SK-N-SH (cell line): ENCODE measurements around the gene HES2. TPM values are rescaled to one million over a fixed set of nuclear protein-coding genes. Genes with fewer than 3 reads are reported as not detected.

Source experiments
- CTCF ChIA-PET: fragments of 300-600, 350-600 bp; formaldehyde crosslinking; extraction: SDS; loops from one replicate; lab custom pipeline; 2021; lab: Yijun Ruan, JAX
- POLR2A ChIA-PET: fragments of 350-600 bp; sonication (Branson Sonifier 250); formaldehyde crosslinking; extraction: SDS; loops from one replicate; lab custom pipeline; 2020; ENCODE audit warnings: antibody characterized with exemption, inconsistent platforms; lab: Yijun Ruan, JAX
- DNase-seq: peaks from one replicate; pipeline ENCODE4 v3.0.0; 2012
- H2AFZ ChIP-seq: fragments of 200-600 bp; sonication (generic); 2 replicates; pipeline ENCODE4 v1.8.1; 2016; ENCODE audit warnings: antibody characterized with exemption, mild to moderate bottlenecking, low read depth
- H3F3A ChIP-seq: fragments of 200-600 bp; sonication (generic); replicated peaks from 2 replicates; pipeline ENCODE3; 2016; ENCODE audit warnings: antibody characterized with exemption, mild to moderate bottlenecking; ENCODE audit not compliant: insufficient read depth
- H3K27ac ChIP-seq, 2 experiments: fragments of 200-500 bp in 1 of 2; fragments of 200-600 bp in 1 of 2; sonication (Bioruptor generic) in 1 of 2; sonication (generic), shearing (Covaris generic) in 1 of 2; 2 replicates each; pipeline versions ENCODE4 v1.5.1 to v1.6.1; 2014 to 2016; ENCODE audit warnings: low read depth in 2 of 2, inconsistent platforms in 1 of 2, low read length in 1 of 2, mild to moderate bottlenecking in 1 of 2, mixed read lengths in 1 of 2
- H3K27me3 ChIP-seq: fragments of 200-600 bp; sonication (generic), shearing (Covaris generic); 2 replicates; pipeline ENCODE4 v1.6.1; 2016; ENCODE audit warnings: mixed run types; ENCODE audit not compliant: insufficient read depth
- H3K36me3 ChIP-seq, 2 experiments: fragments of 200-500 bp in 1 of 2; fragments of 200-600 bp in 1 of 2; sonication (Bioruptor generic) in 1 of 2; sonication (generic) in 1 of 2; replicated peaks in 1 of 2; 2 replicates each; pipeline versions ENCODE3 to v1.5.1; 2014 to 2016; ENCODE audit warnings: low read length in 1 of 2, mild to moderate bottlenecking in 1 of 2; ENCODE audit not compliant: insufficient read depth in 2 of 2, control insufficient read depth in 1 of 2
- H3K4me1 ChIP-seq, 2 experiments: fragments of 200-500 bp in 1 of 2; fragments of 200-600 bp in 1 of 2; sonication (Bioruptor generic) in 1 of 2; sonication (generic), shearing (Covaris generic) in 1 of 2; 2 replicates each; pipeline versions ENCODE4 v1.5.1 to v1.6.1; 2014 to 2016; ENCODE audit warnings: low read depth in 1 of 2, low read length in 1 of 2, mixed run types in 1 of 2; ENCODE audit not compliant: insufficient read depth in 2 of 2, control insufficient read depth in 1 of 2
- H3K4me2 ChIP-seq: fragments of 200-600 bp; sonication (generic), shearing (Covaris generic); 2 replicates; pipeline ENCODE4 v1.6.1; 2017; ENCODE audit warnings: mixed run types
- H3K4me3 ChIP-seq, 2 experiments: fragments of 200-500 bp in 1 of 2; fragments of 200-600 bp in 1 of 2; sonication (Bioruptor generic) in 1 of 2; sonication (generic), shearing (Covaris generic) in 1 of 2; 2 replicates each; pipeline versions ENCODE4 v1.5.1 to v1.8.1; 2014 to 2016; ENCODE audit warnings: low read depth in 2 of 2, inconsistent platforms in 1 of 2, low read length in 1 of 2, mild to moderate bottlenecking in 1 of 2, mixed read lengths in 1 of 2, moderate library complexity in 1 of 2
- H3K79me2 ChIP-seq: fragments of 200-600 bp; sonication (generic); 2 replicates; pipeline ENCODE4 v1.8.1; 2017; ENCODE audit warnings: mild to moderate bottlenecking; ENCODE audit not compliant: insufficient read depth
- H3K9ac ChIP-seq: fragments of 200-600 bp; sonication (generic); 2 replicates; pipeline ENCODE4 v1.6.1; 2017; ENCODE audit warnings: mixed run types
- H3K9me2 ChIP-seq: fragments of 200-600 bp; sonication (generic); 2 replicates; pipeline ENCODE4 v1.6.1; 2017; ENCODE audit warnings: mixed run types
- H3K9me3 ChIP-seq: fragments of 200-600 bp; sonication (generic); 2 replicates; pipeline ENCODE4 v1.6.1; 2017; ENCODE audit warnings: mixed run types, mild to moderate bottlenecking, moderate library complexity
- H4K20me1 ChIP-seq: fragments of 200-600 bp; sonication (generic); 2 replicates; pipeline ENCODE4 v1.6.1; 2017; ENCODE audit warnings: mild to moderate bottlenecking, mixed run types; ENCODE audit not compliant: insufficient read depth
- CHD2 ChIP-seq: fragments of 150-350 bp; IDR thresholded peaks from 2 replicates; pipeline ENCODE4 v1.6.1; 2018; ENCODE audit warnings: low read length; ENCODE audit not compliant: partially characterized antibody
- ELF1 ChIP-seq: IDR thresholded peaks from 2 replicates; pipeline ENCODE4 v1.4.0; 2012
- EP300 ChIP-seq, 2 experiments: IDR thresholded peaks; 2 replicates each; pipeline versions ENCODE4 v1.4.0 to v1.6.1; 2012; ENCODE audit warnings: borderline replicate concordance in 1 of 2, low read depth in 1 of 2, low read length in 1 of 2
- FOXJ3 ChIP-seq: sonication (generic); formaldehyde crosslinking; IDR thresholded peaks from 2 replicates; pipeline ENCODE4 v1.5.1; 2020; ENCODE audit warnings: mild to moderate bottlenecking, missing genetic modification reagents
- GABPA ChIP-seq: IDR thresholded peaks from 2 replicates; pipeline ENCODE4 v1.4.0; 2012; ENCODE audit warnings: low read depth, mild to moderate bottlenecking
- GATA2 ChIP-seq: sonication (generic); formaldehyde crosslinking; IDR thresholded peaks from 2 replicates; pipeline ENCODE4 v1.5.0; 2020; ENCODE audit warnings: mild to moderate bottlenecking, missing genetic modification reagents
- JUND ChIP-seq: IDR thresholded peaks from 2 replicates; pipeline ENCODE4 v1.4.0; 2012
- MAX ChIP-seq: IDR thresholded peaks from 2 replicates; pipeline ENCODE4 v1.4.0; 2012; ENCODE audit warnings: low read depth
- MEF2A ChIP-seq: IDR thresholded peaks from 2 replicates; pipeline ENCODE4 v1.4.0; 2012; ENCODE audit warnings: low read depth, borderline replicate concordance
- NRF1 ChIP-seq: IDR thresholded peaks from 2 replicates; pipeline ENCODE4 v1.6.1; 2012; ENCODE audit warnings: low read depth, mild to moderate bottlenecking, low read length
- POLR2AphosphoS5 ChIP-seq: IDR thresholded peaks from 2 replicates; pipeline ENCODE4 v1.6.1; 2012; ENCODE audit warnings: low read depth, low read length
- RAD21 ChIP-seq: IDR thresholded peaks from 2 replicates; pipeline ENCODE4 v1.6.1; 2012; ENCODE audit warnings: mild to moderate bottlenecking, low read length
- RFX5 ChIP-seq: IDR thresholded peaks from 2 replicates; pipeline ENCODE4 v1.6.1; 2012; ENCODE audit warnings: mild to moderate bottlenecking, improper control_type of control experiment, low read length
- SIN3A ChIP-seq: IDR thresholded peaks from 2 replicates; pipeline ENCODE4 v1.6.1; 2012; ENCODE audit warnings: low read depth, mild to moderate bottlenecking, low read length, moderate library complexity, borderline replicate concordance
- SMC3 ChIP-seq: IDR thresholded peaks from 2 replicates; pipeline ENCODE4 v1.6.1; 2012; ENCODE audit warnings: low read depth, low read length, improper control_type of control experiment
- TAF1 ChIP-seq: IDR thresholded peaks from 2 replicates; pipeline ENCODE4 v1.6.1; 2012; ENCODE audit warnings: low read depth, mild to moderate bottlenecking, low read length, moderate library complexity, borderline replicate concordance
- TEAD4 ChIP-seq: IDR thresholded peaks from 2 replicates; pipeline ENCODE4 v1.4.0; 2012; ENCODE audit warnings: mild to moderate bottlenecking, borderline replicate concordance; ENCODE audit not compliant: insufficient read depth
- USF1 ChIP-seq: IDR thresholded peaks from 2 replicates; pipeline ENCODE4 v1.4.0; 2012; ENCODE audit warnings: low read depth, borderline replicate concordance
- USF2 ChIP-seq: fragments of 150-350 bp; IDR thresholded peaks from 2 replicates; pipeline ENCODE4 v1.6.1; 2017; ENCODE audit warnings: antibody characterized with exemption, low read length, low read depth, borderline replicate concordance
- YY1 ChIP-seq: IDR thresholded peaks from 2 replicates; pipeline ENCODE4 v1.4.0; 2012; ENCODE audit warnings: low read depth, mild to moderate bottlenecking
- ZBTB33 ChIP-seq: IDR thresholded peaks from 2 replicates; pipeline ENCODE4 v1.4.0; 2012; ENCODE audit warnings: low read depth, borderline replicate concordance
- WGBS: methylation state at CpG from one replicate; pipeline ENCODE4 v1.1.6; 2017; ENCODE audit warnings: low lambda C conversion rate; 5-methylcytosine and 5-hydroxymethylcytosine counted together
- polyA plus RNA-seq, 3 experiments: library from polyadenylated mRNA; depleted of rRNA; stranded (reverse); fragments of >200 nt; gene quantifications; 2 replicates each; pipeline ENCODE4 v1.2.3, GENCODE V29; 2012

Gene HES2
- polyA plus RNA-seq, 1 of the 3 experiments (the other 2 are of a cell fraction), result 0.03 TPM

- no peak overlapping the region for H3K9ac ChIP-seq
- DNase-seq, result peak; percentile 73
- TF ChIP-seq MAX (no peak), ZBTB33 (no peak), NRF1 (no peak), CHD2 (no peak), TAF1 (no peak), YY1 (no peak), TEAD4 (no peak), EP300 (IDR thresholded peaks at IDR 0.05; ENCODE audit: borderline replicate concordance in 1 of 2, low read depth in 1 of 2, low read length in 1 of 2) (no peak), JUND (no peak), RAD21 (no peak), ELF1 (no peak), MEF2A (no peak), POLR2AphosphoS5 (no peak), USF1 (no peak)
- H3K9me2 ChIP-seq, result no peaks in the 10 kb centered on the region
- H3F3A ChIP-seq, result no peaks in the 10 kb centered on the region
- H2AFZ ChIP-seq, result no peak overlapping the region
- H3K4me3 ChIP-seq, result no peak overlapping the region
- H3K79me2 ChIP-seq, result no peaks in the 10 kb centered on the region
- POLR2A ChIA-PET, result no interaction called here
- H4K20me1 ChIP-seq, result no peaks in the 10 kb centered on the region
- CTCF ChIA-PET, result interaction anchor here (0.6 to 16.1 kb wide), 28 partner anchors 10 to 373 kb away, joined by 3 to 290 read pairs (median 5); no protein-coding TSS in a partner anchor
- peaks cover 20% of the 10 kb centered on the region for H3K27me3 ChIP-seq
- H3K27ac ChIP-seq, result no peak overlapping the region
- peaks cover 6 to 16% of the 10 kb centered on the region in 2 experiments; a peak in 1 of 4 replicates for H3K4me1 ChIP-seq
- 35% methylated on average over 18 of the region's 35 CpGs for WGBS
- no peaks in the 10 kb centered on the region for H3K36me3 ChIP-seq
- H3K9me3 ChIP-seq, result no peaks in the 10 kb centered on the region
- H3K4me2 ChIP-seq, result no peak overlapping the region
These were observed 4.4 kb upstream of the HES2 start for GRCh38 chr1:6424000-6424565.

GRCh38 chr1:6423321-6423999, 3.7 kb upstream of the HES2 start:
- no peaks in the 10 kb centered on the region for H4K20me1 ChIP-seq
- no peaks in the 10 kb centered on the region for H3K79me2 ChIP-seq
- peak; percentile 81 for DNase-seq
- no peaks in the 10 kb centered on the region for H3K36me3 ChIP-seq
- no peaks in the 10 kb centered on the region for H3F3A ChIP-seq
- no peaks in the 10 kb centered on the region for H3K9me3 ChIP-seq
- POLR2A ChIA-PET, result no interaction called here
- H3K4me2 ChIP-seq, result peak overlapping the region; percentile 45; the same call in 1 of the 2 replicates
- H3K9me2 ChIP-seq, result no peaks in the 10 kb centered on the region
- CTCF ChIA-PET, result interaction anchor here (0.6 to 16.1 kb wide), 42 partner anchors 9 to 372 kb away, joined by 3 to 290 read pairs (median 4); no protein-coding TSS in a partner anchor
- no peak overlapping the region for H3K9ac ChIP-seq
- no peak overlapping the region for H2AFZ ChIP-seq
- peaks cover 26% of the 10 kb centered on the region for H3K27me3 ChIP-seq
- no peak overlapping the region for H3K27ac ChIP-seq
- 0% methylated on average over 8 of the region's 24 CpGs for WGBS
- H3K4me1 ChIP-seq, result peaks cover 6 to 18% of the 10 kb centered on the region in 2 experiments; a peak in 1 of 4 replicates
- H3K4me3 ChIP-seq, result 0 out of 4 replicates have a peak overlapping the region, but pooled peaks of 1 of the 2 experiments have one; percentile 11
- no peak for TF ChIP-seq GATA2 (CRISPR knock-in tag)
- no peak for TF ChIP-seq USF1
- no peak for TF ChIP-seq USF2
- TF ChIP-seq GABPA, result no peak
- no peak for TF ChIP-seq NRF1
- TF ChIP-seq SIN3A, result no peak
- TF ChIP-seq SMC3, result peak; percentile 23; the same call in 1 of the 2 replicates
- no peak for TF ChIP-seq RFX5
- no peak for TF ChIP-seq FOXJ3 (CRISPR knock-in tag)
- no peak for TF ChIP-seq TEAD4
- no peak for TF ChIP-seq TAF1
- TF ChIP-seq ELF1, result no peak
- TF ChIP-seq RAD21, result peak; percentile 42
